Activated CD4-positive, alpha-beta T cell treated with anti-CD3 and anti-CD28 coated beads, Interleukin-10, Interleukin-2, amounts not matched to agents 100 ng/mL and 50 ng/mL, durations not matched to agents 16 hours and 8 hours (primary cell): ENCODE measurements around the gene TM4SF20.
"Not testable (repeated sequence)": the region's sequence is repeated elsewhere in the genome, so short reads cannot be mapped to it uniquely, and the experiment has no call there.

ENCODE experiments used
- DNase-seq: peaks from one replicate; pipeline ENCODE4 v3.0.0-alpha.2; 2020

The TM4SF20 gene

GRCh38 chr2:227398684-227399670 lies 19.9 kb upstream of the TM4SF20 start:
- DNase-seq, result no peak

GRCh38 chr2:227397562-227397961 lies 18.5 kb upstream of the TM4SF20 start:
- DNase-seq, result no peak

GRCh38 chr2:227395556-227395955 lies 16.4 kb upstream of the TM4SF20 start:
- no peak for DNase-seq

- no peak for DNase-seq
Measured at GRCh38 chr2:227394401-227394800, 15.3 kb upstream of the TM4SF20 start.

- DNase-seq, result no peak
Measured at GRCh38 chr2:227390468-227391256, 11.6 kb upstream of the TM4SF20 start.

GRCh38 chr2:227389661-227390060 lies 10.6 kb upstream of the TM4SF20 start:
- DNase-seq, result no peak

GRCh38 chr2:227389231-227389630 lies 10.1 kb upstream of the TM4SF20 start:
- DNase-seq, result no peak

GRCh38 chr2:227388537-227389011 lies 9.5 kb upstream of the TM4SF20 start:
- no peak for DNase-seq

GRCh38 chr2:227387583-227387982 lies 8.5 kb upstream of the TM4SF20 start, which contains the start of gene SCYGR1:
Gene SCYGR1 (minus strand): TSS chr2:227387949. CDS start chr2:227387949, 0 bp downstream.
- not testable (repeated sequence) for DNase-seq

GRCh38 chr2:227386630-227387029 lies 7.5 kb upstream of the TM4SF20 start:
- no peak for DNase-seq

GRCh38 chr2:227383686-227384085 lies 4.6 kb upstream of the TM4SF20 start:
- DNase-seq, result no peak

- not testable (repeated sequence) for DNase-seq
Measured at GRCh38 chr2:227382241-227382835, 3.2 kb upstream of the TM4SF20 start.

- no peak for DNase-seq
Measured at GRCh38 chr2:227378371-227378782, 729 bp downstream of the TM4SF20 start.

- no peak for DNase-seq
Measured at GRCh38 chr2:227377467-227378351, 1.4 kb downstream of the TM4SF20 start.

- no peak for DNase-seq
Measured at GRCh38 chr2:227376656-227377396, 2.3 kb downstream of the TM4SF20 start.

GRCh38 chr2:227374158-227374557 lies 4.9 kb downstream of the TM4SF20 start:
- peak; percentile 78 for DNase-seq

- no peak for DNase-seq
Measured at GRCh38 chr2:227373389-227373788, 5.7 kb downstream of the TM4SF20 start.

- DNase-seq, result peak; percentile 19
Measured at GRCh38 chr2:227370791-227371312, 8.3 kb downstream of the TM4SF20 start.

- DNase-seq, result no peak
Measured at GRCh38 chr2:227370092-227370491, 9.0 kb downstream of the TM4SF20 start.

- DNase-seq, result no peak
Measured at GRCh38 chr2:227368574-227368973, 10.5 kb downstream of the TM4SF20 start.

- no peak for DNase-seq
Measured at GRCh38 chr2:227367427-227367795, 11.7 kb downstream of the TM4SF20 start.
